LHCN-M2 (cell line): ENCODE results near the gene C20orf96. TPM values are rescaled to one million over a fixed set of nuclear protein-coding genes. Genes with fewer than 3 reads are reported as not detected.
"Not testable (repeated sequence)": the region's sequence is repeated elsewhere in the genome, so short reads cannot be mapped to it uniquely, and the experiment has no call there.

Experiments used
- DNase-seq: peaks from one replicate; pipeline ENCODE4 v3.0.0-alpha.2; 2012; ENCODE audit warnings: low read depth
- total RNA-seq: library from RNA; depleted of rRNA; stranded (reverse); fragments of >200 nt; gene quantifications from 2 replicates; pipeline ENCODE4 v1.2.3, GENCODE V29; 2014

C20orf96 gene
- total RNA-seq, 1 experiment from 2014 or later: 2.5 TPM

DNA sequence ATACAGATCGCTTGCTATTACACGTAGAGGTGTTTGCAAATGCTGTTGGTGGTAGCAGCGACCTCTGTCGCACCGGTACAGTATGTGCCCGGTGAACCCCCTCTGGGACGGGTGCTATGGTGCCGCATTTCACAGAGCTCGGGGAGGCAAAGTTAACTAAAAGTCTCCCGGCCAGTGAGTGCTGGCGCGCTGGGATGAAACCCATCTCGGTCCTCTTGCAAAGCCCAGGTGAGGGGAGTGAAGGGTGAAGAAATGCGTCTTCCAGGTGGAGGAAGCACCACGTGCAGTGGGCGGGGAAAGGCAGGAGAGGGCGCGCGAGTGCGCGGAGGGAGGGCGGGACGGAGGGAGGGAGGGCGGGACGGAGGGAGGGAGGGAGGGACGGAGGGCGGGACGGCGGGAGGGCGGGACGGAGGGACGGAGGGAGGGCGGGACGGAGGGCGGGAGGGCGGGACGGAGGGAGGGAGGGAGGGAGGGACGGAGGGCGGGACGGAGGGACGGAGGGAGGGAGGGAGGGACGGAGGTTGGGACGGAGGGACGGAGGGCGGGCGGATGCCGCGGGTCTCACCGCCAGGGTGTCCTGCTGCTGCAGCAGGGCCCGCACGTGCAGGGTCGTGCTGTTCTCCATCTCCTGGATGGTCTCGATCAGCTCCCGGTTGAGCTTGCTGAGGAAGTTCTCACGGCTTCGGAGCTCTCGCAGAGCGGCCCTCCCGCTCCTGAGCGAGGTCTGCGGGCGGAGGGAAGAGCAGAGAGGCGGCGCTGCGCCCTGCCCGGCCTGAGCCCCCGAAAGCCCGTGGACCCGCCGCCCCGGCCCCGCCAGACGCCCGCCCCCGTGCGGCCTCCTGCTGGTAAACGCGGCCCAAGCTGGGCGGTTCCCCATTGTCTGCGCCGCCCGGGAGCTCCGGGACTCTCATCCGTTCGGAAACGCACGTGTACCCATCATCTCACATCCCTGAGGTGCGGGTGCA is 11.7 kb downstream of the C20orf96 start:
- DNase-seq: no peak

DNA sequence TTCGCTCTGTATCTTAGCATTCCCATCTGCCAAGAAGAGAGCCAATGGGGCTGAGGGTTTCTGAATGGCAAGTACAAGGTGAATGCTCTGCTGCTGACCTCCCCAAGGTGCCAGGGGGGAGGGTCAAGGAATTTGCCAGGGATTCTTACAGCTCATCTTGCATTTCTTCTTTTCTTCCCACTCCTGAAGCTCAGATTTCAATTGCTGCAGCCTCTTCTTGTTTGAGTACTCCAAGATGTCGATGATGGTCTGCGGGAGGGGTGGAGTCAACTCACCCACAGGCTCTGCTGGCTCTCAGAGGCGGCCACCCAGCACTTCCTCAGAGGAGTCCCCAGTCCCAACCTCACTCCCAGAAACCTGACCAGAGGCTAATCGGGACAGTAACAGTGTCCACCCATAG is 12.4 kb downstream of the C20orf96 start:
- no peak for DNase-seq

DNA sequence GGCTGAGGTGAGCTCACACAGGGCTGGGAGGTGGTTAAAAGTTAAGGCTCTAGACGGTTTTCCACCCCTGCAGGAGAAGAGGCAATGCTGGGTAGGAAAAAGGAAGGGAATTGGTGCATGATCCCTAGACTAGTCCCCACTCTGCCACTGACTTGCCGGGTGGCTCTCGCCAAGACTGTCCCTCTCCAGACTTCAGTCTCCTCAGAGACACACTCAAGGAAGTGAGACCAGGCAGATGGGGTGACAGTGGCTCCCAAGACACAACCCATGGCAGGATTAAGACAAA is 13.1 kb downstream of the C20orf96 start:
- no peak for DNase-seq

DNA sequence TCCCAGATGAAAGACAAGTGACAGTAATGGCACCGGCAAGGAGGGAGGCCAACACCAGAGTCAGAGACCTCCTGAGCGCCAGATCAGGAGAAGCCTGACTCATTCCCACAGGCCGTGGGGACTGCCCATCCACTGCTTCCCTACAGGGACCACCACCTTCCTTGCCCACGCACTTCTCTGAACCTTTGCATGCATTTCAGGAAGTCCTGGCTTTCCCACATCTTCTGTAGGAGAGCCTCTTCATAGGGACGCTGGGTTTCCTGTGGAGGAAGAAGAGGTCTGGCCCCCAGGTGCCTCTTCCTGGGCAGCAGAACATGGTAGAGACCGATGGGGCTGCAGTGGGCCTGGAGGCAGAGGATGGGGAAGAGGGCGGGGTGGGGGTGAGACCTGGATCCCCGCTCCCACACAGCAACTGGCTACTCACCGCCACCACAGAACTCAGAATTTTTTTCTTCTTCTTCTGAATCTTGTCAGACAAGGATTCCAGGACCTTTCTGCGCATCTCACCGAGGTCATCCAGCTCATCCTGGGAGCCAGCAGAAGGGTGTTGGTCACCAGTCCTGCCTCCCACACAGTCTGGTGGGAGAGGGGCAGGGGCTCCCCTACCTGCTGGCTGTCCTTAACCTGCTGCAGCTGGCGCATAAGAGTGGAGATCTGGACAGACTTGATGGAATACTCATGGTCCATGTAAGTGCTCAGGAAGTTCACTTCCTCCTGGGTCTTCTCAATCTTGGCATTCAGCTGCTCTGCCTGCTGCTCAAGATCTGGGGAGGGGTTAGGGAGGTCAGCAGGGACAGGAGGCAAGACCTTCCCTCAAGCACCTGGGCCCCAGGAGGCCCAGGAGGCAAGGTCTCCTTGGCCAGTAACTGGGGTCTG is 13.7 kb downstream of the C20orf96 start:
- no peak for DNase-seq

DNA sequence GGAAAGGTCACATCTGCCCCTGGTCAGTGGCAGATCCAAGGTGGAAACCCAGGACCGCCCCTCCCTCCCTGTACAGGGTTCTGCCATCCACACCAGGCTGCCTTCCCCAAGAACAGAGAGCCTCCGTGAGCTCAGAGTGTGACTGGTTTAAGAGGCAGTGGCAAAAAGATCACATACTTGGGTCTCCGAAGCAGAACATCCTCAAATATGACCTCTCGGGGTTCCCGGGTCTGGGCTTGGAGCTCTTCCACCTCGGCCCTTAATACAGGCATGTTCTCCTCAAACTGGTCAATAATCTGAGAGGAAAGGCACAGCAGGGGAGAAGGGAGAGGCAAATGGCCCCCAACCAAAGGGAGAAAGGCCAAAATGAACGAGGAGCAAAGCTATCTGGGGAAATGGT is 14.8 kb downstream of the C20orf96 start:
- DNase-seq: no peak

DNA sequence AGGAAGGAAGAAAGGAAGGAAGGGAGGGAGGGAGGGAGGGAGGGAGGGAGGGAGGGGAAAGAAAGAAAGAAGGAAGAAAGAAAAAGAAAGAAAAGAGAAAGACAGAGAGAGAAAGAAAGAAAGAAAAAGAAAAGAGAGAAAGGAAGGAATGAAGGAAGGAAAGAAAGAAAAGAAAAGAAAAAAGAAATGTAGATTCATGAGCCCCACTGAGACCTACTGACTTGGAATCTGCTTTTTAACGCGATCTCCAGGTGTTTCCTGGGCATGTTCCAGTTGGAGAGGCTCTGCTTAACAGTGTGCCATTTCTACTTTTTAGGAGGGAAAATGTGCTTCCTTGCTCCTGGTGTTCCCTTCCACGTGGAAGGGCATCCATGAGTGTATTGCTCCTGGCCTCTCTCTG is 16.7 kb downstream of the C20orf96 start:
- no peak for DNase-seq

DNA sequence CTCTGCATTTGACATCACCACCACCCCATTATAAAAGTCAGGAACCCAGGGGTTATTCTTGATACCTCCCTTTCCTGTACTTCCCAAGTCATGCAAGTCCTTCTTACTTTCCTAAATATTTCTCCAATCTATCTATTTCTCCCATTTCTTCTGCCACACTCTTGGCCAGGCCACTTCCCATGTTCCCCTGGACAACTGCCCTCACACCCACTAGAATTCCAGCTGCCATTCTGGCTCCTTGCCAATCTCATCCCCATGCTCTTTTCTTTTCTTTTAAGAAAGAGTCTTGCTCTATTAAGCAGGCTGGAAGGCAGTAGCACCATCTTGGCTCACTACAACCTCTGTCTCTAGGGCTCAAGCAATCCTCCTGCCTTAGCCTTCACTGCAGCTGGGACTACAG is 17.8 kb downstream of the C20orf96 start:
- DNase-seq: peak; percentile 44

DNA sequence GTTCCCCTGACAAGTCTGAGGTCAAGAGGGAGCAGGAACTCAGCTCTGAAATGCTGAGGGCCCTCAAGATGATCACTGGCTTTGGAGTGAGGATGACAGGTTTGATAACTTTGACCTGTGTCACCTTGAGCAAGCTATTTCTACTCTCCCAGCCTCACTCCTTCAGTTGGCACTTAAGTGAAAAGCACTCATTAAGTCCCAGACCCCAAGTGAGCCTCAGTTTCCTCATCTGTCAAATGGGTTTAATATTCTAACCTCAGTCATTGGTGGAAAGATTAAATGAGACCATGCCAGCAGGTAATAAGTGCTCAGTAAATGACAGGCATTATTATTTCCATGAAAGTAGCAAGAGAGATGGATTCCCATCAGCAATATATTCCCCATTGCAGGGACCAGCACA is 19.0 kb downstream of the C20orf96 start:
- no peak for DNase-seq

DNA sequence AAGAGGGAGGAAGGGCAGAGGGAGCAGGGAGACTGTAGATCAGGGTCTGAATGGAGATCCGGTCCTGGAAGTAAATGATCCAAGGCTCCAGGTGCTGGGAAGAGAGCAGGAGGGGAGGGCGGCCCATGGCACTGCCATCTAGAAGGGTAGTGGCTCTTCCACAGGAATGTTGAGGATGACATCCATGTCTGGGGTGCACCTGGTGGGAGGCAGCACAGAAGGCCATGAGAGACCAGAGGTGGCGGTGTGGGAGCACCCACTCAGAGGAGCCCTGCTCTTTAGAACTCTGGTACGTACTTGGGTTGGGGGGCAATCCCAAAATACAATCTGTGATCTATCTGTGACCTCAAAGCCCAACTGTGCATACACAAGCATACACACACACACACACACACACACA is 19.5 kb downstream of the C20orf96 start:
- no peak for DNase-seq

DNA sequence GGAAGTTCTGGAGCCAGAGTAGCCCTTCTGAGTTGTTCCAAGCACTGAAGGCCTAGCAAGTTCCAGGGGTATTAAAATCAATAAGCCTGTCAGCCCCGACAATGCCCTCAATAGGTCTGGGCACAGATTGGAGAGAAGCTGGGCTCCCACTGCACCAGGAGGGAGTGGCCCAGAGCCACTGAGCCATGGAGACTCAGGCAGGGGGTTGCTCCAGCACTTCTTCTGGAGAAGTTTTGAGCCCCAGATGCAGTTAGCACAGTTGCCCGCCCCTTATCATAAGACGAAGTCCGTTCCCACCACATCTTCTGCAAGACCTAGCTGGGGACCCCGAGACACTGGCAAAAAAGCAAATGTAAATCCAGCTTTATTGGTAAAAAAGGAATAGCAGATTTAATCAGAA is 20.0 kb downstream of the C20orf96 start:
- no peak for DNase-seq

DNA sequence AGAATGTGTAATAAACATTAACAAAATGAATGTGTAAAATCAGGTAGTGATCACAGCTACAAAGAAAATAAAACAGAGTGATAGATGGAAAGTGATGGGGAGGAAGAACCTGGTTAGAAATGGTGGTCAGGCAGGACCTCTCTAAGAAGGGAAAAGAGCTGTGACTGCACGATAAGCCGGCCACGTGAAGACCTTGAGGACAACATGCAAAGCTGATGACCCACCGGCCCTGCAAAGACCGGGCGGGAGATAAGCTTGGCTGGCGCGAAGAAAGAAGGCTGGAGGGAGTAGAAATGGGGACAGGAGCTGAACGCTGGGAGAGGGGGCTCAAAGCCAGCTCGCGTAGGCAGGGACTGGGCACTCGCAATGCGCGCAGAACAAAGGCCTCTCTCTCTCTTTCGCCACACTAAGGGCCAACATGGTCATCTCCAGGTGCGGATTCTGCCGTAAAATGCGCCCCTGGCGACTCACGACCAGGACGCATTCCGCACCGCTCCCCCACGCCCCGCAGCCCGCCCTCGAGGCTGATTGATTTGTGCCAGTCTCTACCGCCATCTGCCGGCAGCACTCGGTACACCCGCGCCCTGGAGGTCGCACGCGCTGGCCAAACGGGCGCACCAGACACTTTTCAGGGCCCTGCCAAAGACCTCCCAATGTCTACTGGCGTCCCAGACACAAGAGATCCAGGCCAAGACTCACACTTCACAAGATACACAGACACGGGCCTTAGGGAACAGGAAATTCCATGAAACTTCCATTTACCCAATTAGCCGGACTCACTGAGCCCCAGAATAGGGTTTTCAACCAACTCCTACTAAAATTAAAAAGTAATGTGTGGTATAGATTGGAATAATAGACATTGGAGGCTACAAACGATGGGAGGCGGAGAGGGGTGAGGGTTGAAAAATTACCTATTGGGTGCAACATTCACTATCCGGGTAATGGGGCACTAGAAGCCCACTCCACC is 23.7 kb downstream of the C20orf96 start:
- peak; percentile 72 for DNase-seq

DNA sequence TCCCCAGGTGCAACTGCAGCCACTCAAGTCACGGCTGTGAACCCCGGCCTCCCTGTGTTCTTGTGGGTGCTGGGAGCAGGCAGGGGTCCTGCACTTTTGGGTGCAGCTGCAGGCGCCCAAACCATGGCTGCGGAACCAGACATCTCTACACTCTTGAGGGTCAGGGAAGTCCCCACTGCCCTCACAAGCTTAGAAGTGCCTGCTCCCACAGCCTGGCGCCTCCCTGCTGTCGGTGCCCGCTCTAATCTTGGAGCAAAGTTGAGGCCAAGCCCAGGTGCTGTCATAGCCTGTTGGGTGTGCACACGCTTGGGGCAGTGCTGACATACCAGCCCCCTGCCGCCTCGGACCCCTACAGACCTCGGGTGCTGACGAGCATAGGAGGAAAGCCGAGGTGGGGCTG is 26.8 kb downstream of the C20orf96 start:
- DNase-seq: no peak

DNA sequence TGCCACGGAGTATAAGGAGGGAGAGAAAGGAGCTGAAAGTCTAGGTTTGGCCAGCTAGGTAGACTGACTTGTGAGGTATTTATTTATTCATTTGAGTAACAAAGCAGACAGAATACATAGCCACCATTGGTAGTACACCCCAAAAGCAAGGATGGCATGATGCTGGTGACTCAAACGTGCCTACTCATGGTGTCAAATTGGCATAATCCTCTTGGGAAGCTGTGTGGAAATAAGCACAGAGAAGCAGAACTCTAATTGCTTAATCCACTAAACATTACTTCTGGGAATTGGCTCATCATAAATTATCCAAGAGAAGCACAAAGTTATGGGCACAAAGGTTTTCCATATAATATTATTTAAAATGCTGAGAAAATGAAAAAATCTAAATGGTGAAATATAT is 30.6 kb downstream of the C20orf96 start:
- peak; percentile 13 for DNase-seq

DNA sequence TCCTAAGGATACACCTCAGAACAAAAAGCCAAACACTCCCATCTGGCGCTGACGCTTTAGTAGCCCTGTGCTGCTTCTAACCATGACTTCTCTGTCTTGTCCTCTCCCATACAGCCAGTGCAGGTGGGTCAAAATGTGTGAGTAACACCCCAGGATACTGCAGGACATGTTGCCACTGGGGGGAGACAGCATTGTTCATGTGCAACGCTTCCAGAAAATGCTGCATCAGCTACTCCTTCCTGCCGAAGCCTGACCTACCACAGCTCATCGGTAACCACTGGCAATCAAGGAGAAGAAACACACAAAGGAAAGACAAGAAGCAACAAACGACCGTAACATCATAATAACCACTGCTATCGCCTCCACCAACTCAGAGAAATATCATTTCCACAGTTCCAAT is 31.6 kb downstream of the C20orf96 start:
- peak; percentile 9 for DNase-seq

DNA sequence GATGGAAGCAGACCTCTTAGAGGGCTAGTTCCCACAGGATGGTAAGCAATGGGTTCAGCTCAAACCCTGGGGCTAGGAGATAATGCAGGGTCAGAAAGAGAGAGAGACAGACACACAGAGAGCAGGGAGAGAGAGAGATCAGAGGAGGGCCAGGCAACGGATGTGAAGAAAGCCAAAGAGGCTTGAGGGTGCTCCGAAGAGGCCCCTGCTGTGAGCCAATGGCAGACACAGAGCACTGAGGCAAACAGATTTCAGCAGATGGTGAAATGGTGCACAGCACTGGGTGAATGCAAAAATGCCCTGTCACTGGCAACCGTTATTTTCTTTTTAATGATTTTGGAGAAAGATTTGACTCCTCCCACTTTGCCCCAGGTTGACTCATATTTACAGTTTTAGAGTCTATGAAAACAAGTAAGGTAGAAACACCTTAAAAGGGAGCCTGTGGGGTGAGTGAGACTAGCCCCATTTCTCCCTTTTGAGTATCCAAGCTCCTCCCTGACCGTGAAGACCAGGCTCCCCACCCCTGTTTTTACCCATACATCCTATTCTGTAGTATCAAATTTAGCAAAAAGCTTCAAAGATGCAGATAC is 32.2 kb downstream of the C20orf96 start:
- no peak for DNase-seq

DNA sequence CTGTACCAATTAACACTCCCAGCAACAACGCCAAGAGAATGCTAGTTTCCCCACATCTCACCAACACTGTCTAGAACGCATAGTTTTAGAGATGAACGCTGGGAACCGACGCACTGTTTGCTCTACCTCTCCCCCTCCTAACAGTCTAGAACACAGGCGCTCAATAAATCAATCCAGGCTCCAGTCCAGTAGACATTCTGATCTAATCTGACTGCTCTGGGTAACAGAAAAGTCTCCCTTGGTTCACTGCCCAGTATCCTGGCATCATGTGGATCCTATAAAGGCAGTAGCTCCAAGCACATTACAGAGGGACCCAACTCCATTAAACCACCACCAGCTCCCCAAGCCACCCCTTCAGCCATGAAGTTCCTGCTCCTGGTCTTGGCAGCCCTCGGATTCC is 33.1 kb downstream of the C20orf96 start, which contains the start of gene DEFB132:
Gene DEFB132 (plus strand): TSS at position 306 of the 400 bp plus-strand sequence. CDS start 55 bp downstream, at position 361.
- DNase-seq: no peak

DNA sequence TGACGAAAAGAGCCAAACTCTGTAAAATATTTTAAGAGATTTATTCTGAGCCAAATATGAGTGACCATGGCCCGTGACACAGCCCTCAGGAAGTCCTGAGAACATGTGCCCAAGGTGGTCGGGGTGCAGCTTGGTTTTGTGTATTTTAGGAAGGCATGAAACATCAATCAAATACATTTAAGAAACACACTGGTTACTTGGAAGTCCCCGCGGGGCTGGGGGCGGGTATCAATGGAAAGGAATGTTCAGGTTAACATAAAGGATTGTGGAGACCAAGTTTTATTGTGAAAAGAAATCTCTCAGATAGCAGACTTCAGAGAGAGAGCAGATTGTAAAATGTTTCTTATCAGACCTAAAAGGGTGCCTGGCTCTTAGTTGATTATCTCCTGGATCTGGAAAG is 37.1 kb downstream of the C20orf96 start:
- DNase-seq: not testable (repeated sequence)

DNA sequence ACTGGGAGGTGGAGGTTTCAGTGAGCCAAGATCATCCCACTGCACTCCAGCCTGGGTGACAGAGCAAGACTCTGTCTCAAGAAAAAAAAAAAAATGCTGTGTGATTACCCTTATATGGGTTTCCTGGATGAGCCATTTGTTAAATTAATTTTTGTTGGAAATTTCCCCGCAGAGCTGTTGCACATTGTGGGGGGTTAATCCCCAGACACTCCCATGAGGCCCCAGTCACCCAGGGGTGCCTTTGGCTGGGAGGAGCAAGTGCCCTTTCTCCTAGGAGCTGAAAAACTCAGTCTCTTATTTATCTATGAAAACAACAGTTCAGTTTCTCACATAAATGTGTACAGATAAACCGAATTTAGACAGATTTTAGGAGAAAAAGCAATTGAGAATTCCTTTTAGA is 37.7 kb downstream of the C20orf96 start:
- no peak for DNase-seq

DNA sequence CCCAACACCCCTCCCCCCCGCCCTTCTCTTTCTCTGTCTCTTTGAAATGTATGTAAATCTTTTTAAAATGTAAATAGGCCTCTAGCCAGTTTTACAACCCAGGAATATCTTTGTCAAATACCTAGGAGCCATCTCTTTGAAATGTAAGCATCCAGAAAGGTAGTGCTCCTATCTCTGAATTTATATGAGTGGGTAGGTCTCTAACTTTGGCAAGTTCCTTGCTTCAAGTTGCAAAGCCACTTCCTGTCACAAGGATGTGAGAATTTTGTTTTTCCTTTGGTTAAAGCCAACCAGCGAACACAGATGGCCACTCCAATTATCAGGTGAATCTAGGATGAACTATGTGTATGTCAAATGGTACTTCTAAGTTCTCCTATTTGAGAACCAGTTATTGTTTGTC is 39.2 kb downstream of the C20orf96 start:
- no peak for DNase-seq

DNA sequence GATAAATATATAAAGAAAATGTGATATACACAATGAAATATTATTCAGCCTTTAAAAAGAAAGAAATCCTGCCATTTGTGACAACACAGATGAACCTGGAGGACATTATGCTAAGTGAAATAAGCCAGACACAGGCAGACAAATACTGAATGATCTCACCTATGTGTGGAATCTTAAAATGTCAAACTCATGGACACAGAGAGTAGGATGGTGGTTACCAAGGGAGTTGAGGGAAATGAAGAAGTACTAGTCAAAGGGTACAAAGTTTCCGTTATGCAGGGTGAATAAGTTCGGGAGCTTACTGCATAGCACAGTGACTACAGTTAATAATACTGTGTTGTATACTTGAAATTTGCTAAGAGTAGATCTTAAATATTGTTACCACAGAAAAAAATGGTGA is 47.6 kb downstream of the C20orf96 start:
- DNase-seq: no peak

DNA sequence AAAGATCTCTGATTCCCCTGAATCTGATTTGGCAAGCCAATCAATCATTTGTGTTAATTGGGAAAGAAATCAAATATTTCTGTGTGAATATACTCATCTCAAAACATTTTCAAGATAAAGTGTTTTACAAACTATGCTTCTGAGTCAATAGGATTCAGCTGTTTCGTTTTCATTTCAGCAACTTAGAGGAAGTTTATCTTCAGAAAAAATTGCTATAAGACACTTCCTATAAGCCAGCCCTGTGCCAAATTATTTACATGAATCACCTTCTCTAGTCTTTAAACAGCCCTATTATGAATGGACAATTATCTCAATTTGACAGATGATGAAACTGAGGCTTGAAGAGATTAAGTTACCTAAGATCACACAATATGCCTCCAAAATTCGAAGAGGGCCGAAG is 52.6 kb downstream of the C20orf96 start:
- no peak for DNase-seq
